ENCODE results near the gene SLC16A13. TPM values are rescaled to one million over a fixed set of nuclear protein-coding genes. Genes with fewer than 3 reads are reported as not detected.

The SLC16A13 gene
- total and polyA plus RNA-seq, 2 donors (not counting 3 experiments of a cell fraction or from before 2014, with no cell fraction given) = 16.8 to 24.7 TPM

DNA sequence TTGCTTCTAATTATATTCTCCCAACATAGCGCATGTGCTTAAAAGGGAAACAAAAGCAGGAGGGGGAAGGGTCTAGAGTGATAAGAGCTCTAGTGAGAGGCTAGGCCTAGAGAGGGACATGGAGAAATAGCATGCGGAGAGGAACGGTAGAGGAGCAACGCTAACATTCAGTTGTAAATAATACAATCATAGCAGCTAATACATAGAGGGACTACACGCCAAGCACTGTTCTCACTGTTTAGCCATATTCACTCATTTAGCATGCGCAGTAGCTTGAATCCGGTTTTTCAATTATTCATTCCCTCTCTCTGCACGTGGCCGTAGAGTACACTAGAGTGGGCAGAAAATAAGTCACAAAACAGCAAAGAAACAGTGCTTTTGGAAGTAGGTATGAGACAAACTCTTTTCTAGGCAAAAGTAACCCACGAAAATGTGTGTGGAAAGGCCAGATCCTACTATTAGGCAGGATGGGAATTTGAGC lies 41.7 kb upstream of the SLC16A13 start:
- H3K4me2 ChIP-seq (ENCODE audit: insufficient read depth, low read length) = no peak overlapping the region
- dilution Hi-C loops (cut with MboI; ENCODE audit: extremely low pct_ligation_motif_present, low sequenced_read_pairs) (no loop called here), intact Hi-C loops (cut with micrococcal nuclease) (no loop called here)
- H3K27me3 ChIP-seq (ENCODE audit: control insufficient read depth in 2 of 2, insufficient read depth in 2 of 2, low read length in 2 of 2) = no peaks in the 10 kb centered on the region
- no peaks in the 10 kb centered on the region for H4K20me1 ChIP-seq (replicated peaks; ENCODE audit: control insufficient read depth, extremely low read depth, insufficient read depth, low read length)
- no peaks in the 10 kb centered on the region for H3K4me1 ChIP-seq (ENCODE audit: control insufficient read depth, extremely low read depth, insufficient read depth, low read length)
- no peak overlapping the region for H3K27ac ChIP-seq (ENCODE audit: insufficient read depth, low read depth, low read length)
- no peaks in the 10 kb centered on the region for H3K9me1 ChIP-seq (replicated peaks; ENCODE audit: control insufficient read depth, extremely low read depth, insufficient read depth, low read length)
- BruUV-seq (replicated peaks) = no TSS peak
- H3K9ac ChIP-seq (replicated peaks; ENCODE audit: extremely low read depth, insufficient read depth, low read length) = no peak overlapping the region
- FAIRE-seq (no peak), DNase-seq (ENCODE audit: low read depth, low spot score) (no peak)
- no peak overlapping the region for H3K4me3 ChIP-seq (replicated peaks in 1 of 3; ENCODE audit: insufficient read depth in 1 of 3, low read depth in 1 of 3, low read length in 3 of 3)
- no peaks in the 10 kb centered on the region for H3K79me2 ChIP-seq (ENCODE audit: control insufficient read depth, insufficient read depth, low read length)
- peaks cover 3% of the 10 kb centered on the region in 2 experiments for H3K36me3 ChIP-seq (ENCODE audit: control insufficient read depth in 2 of 2, extremely low read depth in 1 of 2, insufficient read depth in 2 of 2, low read length in 2 of 2)
- ChIA-PET POLR2A (no interaction called here), CTCF (interaction anchor here (1.6 kb wide), 1 partner anchor 9 kb away, joined by 4 read pairs; no protein-coding TSS in a partner anchor)
- no peaks in the 10 kb centered on the region for H3K9me3 ChIP-seq (replicated peaks; ENCODE audit: control insufficient read depth, insufficient read depth, low read length)
- TF ChIP-seq GATA2 (IDR thresholded peaks at IDR 0.05; ENCODE audit: insufficient read depth, insufficient read length, low read depth, low read length) = no peak
- no peak overlapping the region for H2AFZ ChIP-seq (ENCODE audit: low read depth, low read length)

GRCh38 chr17:6994666-6995256 lies 41.1 kb upstream of the SLC16A13 start:
- Histone ChIP-seq H3K36me3 (ENCODE audit: control insufficient read depth in 2 of 2, extremely low read depth in 1 of 2, insufficient read depth in 2 of 2, low read length in 2 of 2) (peaks cover 3 to 6% of the 10 kb centered on the region in 2 experiments), H2AFZ (ENCODE audit: low read depth, low read length) (no peak overlapping the region), H3K4me3 (replicated peaks in 1 of 3; ENCODE audit: insufficient read depth in 1 of 3, low read depth in 1 of 3, low read length in 3 of 3) (no peak overlapping the region), H3K27ac (ENCODE audit: insufficient read depth, low read depth, low read length) (no peak overlapping the region), H3K4me1 (ENCODE audit: control insufficient read depth, extremely low read depth, insufficient read depth, low read length) (no peaks in the 10 kb centered on the region), H3K9ac (replicated peaks; ENCODE audit: extremely low read depth, insufficient read depth, low read length) (no peak overlapping the region), H3K27me3 (ENCODE audit: control insufficient read depth in 2 of 2, insufficient read depth in 2 of 2, low read length in 2 of 2) (no peaks in the 10 kb centered on the region), H4K20me1 (replicated peaks; ENCODE audit: control insufficient read depth, extremely low read depth, insufficient read depth, low read length) (no peaks in the 10 kb centered on the region), H3K79me2 (ENCODE audit: control insufficient read depth, insufficient read depth, low read length) (no peaks in the 10 kb centered on the region), H3K9me1 (replicated peaks; ENCODE audit: control insufficient read depth, extremely low read depth, insufficient read depth, low read length) (no peaks in the 10 kb centered on the region), H3K9me3 (replicated peaks; ENCODE audit: control insufficient read depth, insufficient read depth, low read length) (no peaks in the 10 kb centered on the region), H3K4me2 (ENCODE audit: insufficient read depth, low read length) (no peak overlapping the region)
- no peak for TF ChIP-seq MYC (IDR thresholded peaks at IDR 0.05; ENCODE audit: low read depth, low read length)
- TF ChIP-seq FOS (IDR thresholded peaks at IDR 0.05; ENCODE audit: borderline replicate concordance, insufficient read depth, low read length) = no peak
- TF ChIP-seq, protein P1, sequence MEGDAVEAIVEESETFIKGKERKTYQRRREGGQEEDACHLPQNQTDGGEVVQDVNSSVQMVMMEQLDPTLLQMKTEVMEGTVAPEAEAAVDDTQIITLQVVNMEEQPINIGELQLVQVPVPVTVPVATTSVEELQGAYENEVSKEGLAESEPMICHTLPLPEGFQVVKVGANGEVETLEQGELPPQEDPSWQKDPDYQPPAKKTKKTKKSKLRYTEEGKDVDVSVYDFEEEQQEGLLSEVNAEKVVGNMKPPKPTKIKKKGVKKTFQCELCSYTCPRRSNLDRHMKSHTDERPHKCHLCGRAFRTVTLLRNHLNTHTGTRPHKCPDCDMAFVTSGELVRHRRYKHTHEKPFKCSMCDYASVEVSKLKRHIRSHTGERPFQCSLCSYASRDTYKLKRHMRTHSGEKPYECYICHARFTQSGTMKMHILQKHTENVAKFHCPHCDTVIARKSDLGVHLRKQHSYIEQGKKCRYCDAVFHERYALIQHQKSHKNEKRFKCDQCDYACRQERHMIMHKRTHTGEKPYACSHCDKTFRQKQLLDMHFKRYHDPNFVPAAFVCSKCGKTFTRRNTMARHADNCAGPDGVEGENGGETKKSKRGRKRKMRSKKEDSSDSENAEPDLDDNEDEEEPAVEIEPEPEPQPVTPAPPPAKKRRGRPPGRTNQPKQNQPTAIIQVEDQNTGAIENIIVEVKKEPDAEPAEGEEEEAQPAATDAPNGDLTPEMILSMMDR (IDR thresholded peaks at IDR 0.05; ENCODE audit: extremely low read depth in 1 of 2, insufficient read depth in 1 of 2, low read depth in 1 of 2, low read length in 2 of 2) = no peak
- TF ChIP-seq POLR2AphosphoS5 (IDR thresholded peaks at IDR 0.05; ENCODE audit: insufficient read depth, low read depth, low read length) = no peak
- TF ChIP-seq JUN (IDR thresholded peaks at IDR 0.05; ENCODE audit: borderline replicate concordance, insufficient read depth, insufficient read length, low read depth) = no peak
- TF ChIP-seq MAX (IDR thresholded peaks at IDR 0.05; ENCODE audit: insufficient read depth, insufficient read length) = no peak
- TF ChIP-seq GATA2 (IDR thresholded peaks at IDR 0.05; ENCODE audit: insufficient read depth, insufficient read length, low read depth, low read length) = no peak
- no peak for TF ChIP-seq EZH2 (IDR thresholded peaks at IDR 0.05; ENCODE audit: borderline replicate concordance, low read depth, low read length, severe bottlenecking)
- TF ChIP-seq POLR2A (IDR thresholded peaks at IDR 0.05; ENCODE audit: low read depth, low read length) = no peak
- FAIRE-seq (no peak), DNase-seq (ENCODE audit: low read depth, low spot score) (no peak)
- ChIA-PET POLR2A (no interaction called here), CTCF (interaction anchor here (2.2 kb wide), 1 partner anchor 84 kb away, joined by 13 read pairs; no protein-coding TSS in a partner anchor)
- BruUV-seq (replicated peaks) = no TSS peak
- intact Hi-C loops (cut with micrococcal nuclease) (no loop called here), dilution Hi-C loops (cut with MboI; ENCODE audit: extremely low pct_ligation_motif_present, low sequenced_read_pairs) (no loop called here)
